B cell (primary cell): ENCODE measurements around the gene SPTB. TPM values are rescaled to one million over a fixed set of nuclear protein-coding genes. Genes with fewer than 3 reads are reported as not detected.

Experiments used
- ATAC-seq: fragments of 200-7000 bp; cut with Tn5 transposase; one replicate; pipeline ENCODE4 v1.10.0; 2021; ENCODE audit warnings: low read depth, mild to moderate bottlenecking, moderate number of reproducible peaks, moderate library complexity
- CTCF ChIA-PET: fragments of 350-600 bp; sonication (Branson Sonifier 250); formaldehyde crosslinking; loops from one replicate; lab custom pipeline; 2021; ENCODE audit warnings: antibody characterized with exemption, inconsistent platforms; lab: Charles Lee
- POLR2A ChIA-PET: fragments of 350-600 bp; sonication (Branson Sonifier 250); formaldehyde crosslinking; loops from one replicate; lab custom pipeline; 2021; ENCODE audit warnings: antibody characterized with exemption; lab: Charles Lee
- DNase-seq: peaks from one replicate; pipeline ENCODE4 v3.0.0; 2013
- H2AFZ ChIP-seq: 2 replicates; pipeline ENCODE4 v1.6.1; 2012; ENCODE audit warnings: mild to moderate bottlenecking, low read depth, low read length; ENCODE audit not compliant: insufficient read depth, poor library complexity, severe bottlenecking
- H3K27ac ChIP-seq, 2 donors: 1 replicate in 1 of 2; 2 replicates in 1 of 2; pipeline ENCODE4 v1.5.1; 2012 to 2013; ENCODE audit warnings: low read length in 2 of 2, mild to moderate bottlenecking in 2 of 2, moderate library complexity in 1 of 2
- H3K27me3 ChIP-seq, 4 experiments: fragments of 200-600 bp in 1 of 4; sonication (generic) in 1 of 4; replicated peaks in 1 of 4; 1 replicate in 2 of 4; 2 replicates in 2 of 4; pipeline versions ENCODE4 v1.6.1 to v1.7.0; 2013 to 2016; ENCODE audit warnings: low read length in 3 of 4, mild to moderate bottlenecking in 2 of 4, mixed read lengths in 1 of 4, moderate library complexity in 1 of 4; ENCODE audit not compliant: insufficient read depth in 4 of 4, control insufficient read depth in 3 of 4; ENCODE audit errors: control extremely low read depth in 1 of 4
- H3K36me3 ChIP-seq, 2 experiments: replicated peaks in 1 of 2; 1 replicate in 1 of 2; 2 replicates in 1 of 2; pipeline versions ENCODE4 v1.6.1 to v1.7.1; 2013; ENCODE audit warnings: low read length in 1 of 2; ENCODE audit not compliant: insufficient read depth in 2 of 2, control insufficient read depth in 1 of 2; ENCODE audit errors: control extremely low read depth in 1 of 2, extremely low read depth in 1 of 2
- H3K4me1 ChIP-seq, 2 donors: fragments of 200-600 bp in 1 of 2; sonication (generic) in 1 of 2; 1 replicate in 1 of 2; 2 replicates in 1 of 2; pipeline versions ENCODE4 v1.5.1 to v1.6.1; 2013 to 2017; ENCODE audit warnings: low read length in 2 of 2; ENCODE audit not compliant: control insufficient read depth in 2 of 2, insufficient read depth in 2 of 2
- H3K4me2 ChIP-seq: replicated peaks from 2 replicates; pipeline ENCODE3; 2012; ENCODE audit warnings: mild to moderate bottlenecking, low read depth, low read length; ENCODE audit not compliant: poor library complexity, severe bottlenecking
- H3K4me3 ChIP-seq, 5 experiments: fragments of 200-600 bp in 1 of 5; sonication (generic) in 1 of 5; 1 replicate in 3 of 5; 2 replicates in 2 of 5; pipeline versions ENCODE4 v1.5.1 to v1.7.0; 2011 to 2016; ENCODE audit warnings: low read length in 4 of 5, mild to moderate bottlenecking in 4 of 5, low read depth in 2 of 5, control low read depth in 1 of 5, moderate library complexity in 1 of 5; ENCODE audit not compliant: insufficient read depth in 1 of 5; ENCODE audit errors: control extremely low read depth in 1 of 5, extremely low read depth in 1 of 5
- H3K79me2 ChIP-seq: fragments of 200-600 bp; sonication (generic); one replicate; pipeline ENCODE4 v1.6.0; 2016; ENCODE audit warnings: low read length; ENCODE audit not compliant: control insufficient read depth, insufficient read depth
- H3K9ac ChIP-seq: fragments of 200-600 bp; sonication (generic); 2 replicates; pipeline ENCODE4 v1.6.1; 2017; ENCODE audit warnings: mild to moderate bottlenecking, low read length, moderate library complexity
- H3K9me3 ChIP-seq, 3 donors: one replicate each; pipeline versions ENCODE4 v1.6.1 to v1.7.1; 2013; ENCODE audit warnings: low read length in 2 of 3; ENCODE audit not compliant: control insufficient read depth in 2 of 3, insufficient read depth in 1 of 3; ENCODE audit errors: control extremely low read depth in 1 of 3
- H4K20me1 ChIP-seq: 2 replicates; pipeline ENCODE4 v1.6.0; 2012; ENCODE audit warnings: mild to moderate bottlenecking, low read length; ENCODE audit not compliant: insufficient read depth, control insufficient read depth, poor library complexity, severe bottlenecking
- H3K27ac Mint-ChIP-seq: one replicate; pipeline ENCODE4 v1.8.0; 2021; ENCODE audit warnings: mixed read lengths
- H3K27me3 Mint-ChIP-seq: one replicate; pipeline ENCODE4 v1.8.0; 2021; ENCODE audit warnings: mixed read lengths
- H3K4me1 Mint-ChIP-seq: one replicate; pipeline ENCODE4 v1.8.0; 2021; ENCODE audit warnings: mixed read lengths
- H3K4me3 Mint-ChIP-seq: one replicate; pipeline ENCODE4 v1.8.0; 2021; ENCODE audit warnings: mixed read lengths
- H3K9me3 Mint-ChIP-seq: one replicate; pipeline ENCODE4 v1.8.0; 2022; ENCODE audit warnings: mixed read lengths; ENCODE audit not compliant: insufficient read depth
- CTCF ChIP-seq: fragments of 200-600 bp; IDR thresholded peaks from one replicate; pipeline ENCODE4 v1.8.0; 2022; ENCODE audit warnings: antibody characterized with exemption, mild to moderate bottlenecking
- EZH2 ChIP-seq: IDR thresholded peaks from 2 replicates; pipeline ENCODE4 v1.6.1; 2012; ENCODE audit warnings: borderline replicate concordance, low read depth, mild to moderate bottlenecking, moderate library complexity, low read length; ENCODE audit not compliant: insufficient read depth, poor library complexity, severe bottlenecking
- WGBS: methylation state at CpG from one replicate; pipeline ENCODE4 v1.1.5; 2013; ENCODE audit warnings: missing lambda C conversion rate; ENCODE audit not compliant: insufficient coverage; 5-methylcytosine and 5-hydroxymethylcytosine counted together
- intact Hi-C: fragments of 100-400 bp; cut with micrococcal nuclease; formaldehyde crosslinking; loops from one replicate; pipeline ENCODE4 v1.10.0; 2022
- polyA minus RNA-seq: library from RNA; depleted of rRNA, polyadenylated mRNA; stranded (reverse); fragments of >200 nt; gene quantifications from 2 replicates; pipeline ENCODE4 v1.2.3, GENCODE V29; 2012
- polyA plus RNA-seq: library from polyadenylated mRNA; depleted of rRNA; stranded (reverse); fragments of >200 nt; gene quantifications from 2 replicates; pipeline ENCODE4 v1.2.3, GENCODE V29; 2012
- total RNA-seq, 2 donors: library from RNA; stranded (reverse); fragments of 120-200 nt in 1 of 2; gene quantifications; 1 replicate in 1 of 2; 2 replicates in 1 of 2; pipeline versions ENCODE4 v1.2.3 to v1.2.4, GENCODE V29; 2013 to 2022

The SPTB gene
- 0.12 TPM in 2 replicates for total RNA-seq
- 4.4 TPM for total RNA-seq (2013)
- not detected in 2 replicates for polyA plus RNA-seq
- 0.09 and 1.2 TPM in 2 replicates for polyA minus RNA-seq

GRCh38 chr14:64879635-64880220, at the start of gene SPTB:
Gene SPTB (minus strand): TSS chr14:64879907. CDS start chr14:64823094, 56,813 bp downstream.
- H3K4me2 ChIP-seq = peak within 1 kb of the TSS; percentile 81
- no peaks in the 10 kb centered on the region for H3K79me2 ChIP-seq
- intact Hi-C loops = loop anchor here (2.0 to 10.0 kb wide), 2 partner anchors 35 to 535 kb away; partner anchors contain the start of gene CHURC1
- no peak for TF ChIP-seq CTCF
- TF ChIP-seq EZH2 = no peak
- peaks cover 0 to 50% (median 35%) of the 10 kb centered on the region in 4 experiments for H3K27me3 ChIP-seq
- peak; percentile 54 for DNase-seq
- H3K27me3 Mint-ChIP-seq = peaks cover 67% of the 10 kb centered on the region
- peak within 1 kb of the TSS; percentile 78 for H2AFZ ChIP-seq
- no peak within 1 kb of the TSS for H3K27ac ChIP-seq
- peaks cover 12% of the 10 kb centered on the region for H3K4me1 Mint-ChIP-seq
- no peaks in the 10 kb centered on the region for H3K9me3 ChIP-seq
- H3K9ac ChIP-seq = peak within 1 kb of the TSS; percentile 59
- peak; percentile 77 for ATAC-seq
- H3K36me3 ChIP-seq = no peaks in the 10 kb centered on the region
- CTCF ChIA-PET = interaction anchor here (1.9 to 3.7 kb wide), 2 partner anchors 10 to 12 kb away, joined by 6 to 36 read pairs; no protein-coding TSS in a partner anchor
- peaks cover 7 to 13% of the 10 kb centered on the region in 2 donors for H3K4me1 ChIP-seq
- H3K4me3 ChIP-seq = peak within 1 kb of the TSS; percentile 16 to 65 (median 51)
- POLR2A ChIA-PET = interaction anchor here (0.7 kb wide), 2 partner anchors 64 to 1156 kb away, joined by 3 to 6 read pairs; no protein-coding TSS in a partner anchor
- H3K9me3 Mint-ChIP-seq = no peaks in the 10 kb centered on the region
- H3K27ac Mint-ChIP-seq = no peak within 1 kb of the TSS
- H4K20me1 ChIP-seq = no peaks in the 10 kb centered on the region
- WGBS = under 1% methylated on average over 61 of the region's 61 CpGs
- H3K4me3 Mint-ChIP-seq = peak within 1 kb of the TSS; percentile 87

GRCh38 chr14:64929014-64929359, 49.3 kb upstream of the SPTB start:
- Histone ChIP-seq H3K27me3 (no peaks in the 10 kb centered on the region), H3K36me3 (peaks cover 8 to 82% of the 10 kb centered on the region in 2 experiments), H3K27ac (peak overlapping the region; percentile 19 to 51), H3K79me2 (peaks cover 38% of the 10 kb centered on the region), H2AFZ (no peak overlapping the region), H3K9me3 (no peaks in the 10 kb centered on the region), H3K4me1 (peaks cover 15 to 19% of the 10 kb centered on the region in 2 donors), H3K4me3 (peak overlapping the region in 1 of 5 experiments; percentile 4), H3K9ac (no peak overlapping the region), H3K4me2 (peak overlapping the region; percentile 51), H4K20me1 (peaks cover 31% of the 10 kb centered on the region)
- Mint-ChIP-seq H3K27me3 (no peaks in the 10 kb centered on the region), H3K9me3 (no peaks in the 10 kb centered on the region), H3K4me3 (no peak overlapping the region), H3K27ac (no peak overlapping the region), H3K4me1 (peaks cover 12% of the 10 kb centered on the region)
- 96% methylated on average over 3 of the region's 3 CpGs for WGBS
- DNase-seq = no peak
- TF ChIP-seq EZH2 (no peak), CTCF (no peak)
- intact Hi-C loops = no loop called here
- ChIA-PET POLR2A (no interaction called here), CTCF (no interaction called here)
- no peak for ATAC-seq
